Osteoblast (primary cell): ENCODE data around the gene SLAMF9. TPM values are rescaled to one million over a fixed set of nuclear protein-coding genes. Genes with fewer than 3 reads are reported as not detected.

Source experiments
- DNase-seq: peaks from one replicate; pipeline ENCODE4 v3.0.0; 2011; ENCODE audit warnings: low spot score, mixed read lengths; ENCODE audit not compliant: insufficient read length; ENCODE audit errors: missing footprints
- H2AFZ ChIP-seq: 2 replicates; pipeline ENCODE4 v1.6.0; 2011; ENCODE audit warnings: mild to moderate bottlenecking, low read length
- H3K27ac ChIP-seq: 2 replicates; pipeline ENCODE4 v1.5.1; 2011; ENCODE audit warnings: mild to moderate bottlenecking, low read depth, low read length, moderate library complexity
- H3K27me3 ChIP-seq: 2 replicates; pipeline ENCODE4 v1.6.0; 2012; ENCODE audit warnings: mild to moderate bottlenecking, control low read depth, inconsistent platforms, low read length, moderate library complexity; ENCODE audit not compliant: insufficient read depth
- H3K36me3 ChIP-seq: 2 replicates; pipeline ENCODE4 v1.5.1; 2011; ENCODE audit warnings: mild to moderate bottlenecking, low read length, control low read depth, moderate library complexity; ENCODE audit not compliant: insufficient read depth
- H3K4me1 ChIP-seq: 2 replicates; pipeline ENCODE4 v1.5.1; 2011; ENCODE audit warnings: mild to moderate bottlenecking, low read length, control low read depth, moderate library complexity; ENCODE audit not compliant: insufficient read depth
- H3K4me2 ChIP-seq: 2 replicates; pipeline ENCODE4 v1.6.0; 2011; ENCODE audit warnings: mild to moderate bottlenecking, low read length; ENCODE audit not compliant: insufficient read depth
- H3K4me3 ChIP-seq: fragments of 200-600 bp; sonication (generic); 3 replicates; pipeline ENCODE4 v1.5.1; 2012; ENCODE audit warnings: mild to moderate bottlenecking, low read length, inconsistent platforms; ENCODE audit not compliant: insufficient read depth
- H3K79me2 ChIP-seq: 2 replicates; pipeline ENCODE4 v1.6.0; 2012; ENCODE audit warnings: mild to moderate bottlenecking, low read length, control low read depth, inconsistent platforms; ENCODE audit not compliant: insufficient read depth
- H3K9me3 ChIP-seq: 2 replicates; pipeline ENCODE4 v1.5.1; 2011; ENCODE audit warnings: low read depth, low read length, control low read depth
- H4K20me1 ChIP-seq: 2 replicates; pipeline ENCODE4 v1.6.0; 2012; ENCODE audit warnings: mild to moderate bottlenecking, low read length, control low read depth; ENCODE audit not compliant: insufficient read depth
- CTCF ChIP-seq: IDR thresholded peaks from 2 replicates; pipeline ENCODE4 v1.5.1; 2011; ENCODE audit warnings: mild to moderate bottlenecking, low read depth, low read length, moderate library complexity; ENCODE audit errors: extremely low read depth
- total RNA-seq: library from RNA; depleted of rRNA; stranded (reverse); fragments of >200 nt; gene quantifications from 2 replicates; pipeline ENCODE4 v1.2.3, GENCODE V29; 2012

The SLAMF9 gene
- total RNA-seq, 1 donor: not detected

DNA sequence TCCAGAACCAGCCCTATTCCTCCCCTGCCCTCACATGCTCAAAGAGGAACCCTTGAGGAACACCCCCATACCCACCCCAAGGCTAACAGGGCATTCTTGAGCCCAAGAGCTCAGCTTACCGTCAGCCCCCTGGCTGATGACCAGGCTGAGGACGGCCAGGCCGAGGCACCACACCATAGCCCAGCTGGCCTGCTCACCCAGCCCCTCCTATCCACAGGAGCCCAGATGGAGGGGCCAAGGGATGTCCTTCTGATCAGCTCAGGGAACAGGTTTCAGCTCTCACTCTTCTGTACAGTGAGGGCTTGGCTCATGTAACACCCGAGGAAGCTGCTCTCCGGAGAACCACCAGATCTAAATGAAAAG is 10.8 kb downstream of the SLAMF9 start:
- H3K36me3 ChIP-seq: no peaks in the 10 kb centered on the region
- H3K9me3 ChIP-seq: no peaks in the 10 kb centered on the region
- DNase-seq: no peak
- no peak for TF ChIP-seq CTCF
- H2AFZ ChIP-seq: no peak overlapping the region
- H3K27me3 ChIP-seq: peaks cover 26% of the 10 kb centered on the region
- no peak overlapping the region for H3K4me2 ChIP-seq
- H3K79me2 ChIP-seq: no peaks in the 10 kb centered on the region
- H3K4me1 ChIP-seq: peaks cover 6% of the 10 kb centered on the region
- H3K27ac ChIP-seq: no peak overlapping the region
- no peak overlapping the region for H3K4me3 ChIP-seq
- no peaks in the 10 kb centered on the region for H4K20me1 ChIP-seq

DNA sequence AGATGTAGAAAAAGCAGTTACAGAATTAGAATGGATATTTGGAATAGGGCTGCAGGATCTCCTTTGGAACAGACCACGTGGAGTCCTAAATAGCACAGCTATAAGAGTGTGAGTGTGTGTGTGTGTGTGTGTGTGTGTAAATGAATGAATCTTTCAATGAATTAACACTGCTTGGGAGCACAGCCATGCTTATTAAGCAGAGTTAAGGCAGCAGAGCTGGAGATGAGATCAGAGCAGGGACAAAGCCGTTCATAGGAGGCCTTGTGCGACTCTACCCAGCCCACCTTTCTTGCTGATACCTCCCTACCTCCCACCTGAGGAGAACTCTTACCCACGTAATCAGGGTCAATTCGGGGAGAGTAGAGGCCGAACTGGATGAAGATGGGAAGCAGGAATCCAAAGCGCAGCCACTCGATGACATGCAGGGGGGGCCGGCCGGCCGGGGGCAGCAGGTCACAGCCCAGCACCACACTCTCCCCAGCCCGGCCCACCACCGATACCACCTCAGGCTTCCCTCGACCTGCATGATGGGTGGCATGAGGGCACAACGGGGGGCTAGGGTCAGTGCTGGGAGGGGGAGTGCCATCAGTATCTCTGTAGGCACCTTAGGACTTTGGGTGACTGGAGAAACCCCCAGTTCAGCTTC is 11.3 kb downstream of the SLAMF9 start:
- Histone ChIP-seq H3K9me3 (no peaks in the 10 kb centered on the region), H3K27ac (no peak overlapping the region), H3K79me2 (no peaks in the 10 kb centered on the region), H4K20me1 (no peaks in the 10 kb centered on the region), H3K27me3 (peaks cover 26% of the 10 kb centered on the region), H3K4me3 (no peak overlapping the region), H3K4me2 (no peak overlapping the region), H3K4me1 (peaks cover 6% of the 10 kb centered on the region), H2AFZ (no peak overlapping the region), H3K36me3 (no peaks in the 10 kb centered on the region)
- TF ChIP-seq CTCF: no peak
- peak; percentile 52 for DNase-seq

DNA sequence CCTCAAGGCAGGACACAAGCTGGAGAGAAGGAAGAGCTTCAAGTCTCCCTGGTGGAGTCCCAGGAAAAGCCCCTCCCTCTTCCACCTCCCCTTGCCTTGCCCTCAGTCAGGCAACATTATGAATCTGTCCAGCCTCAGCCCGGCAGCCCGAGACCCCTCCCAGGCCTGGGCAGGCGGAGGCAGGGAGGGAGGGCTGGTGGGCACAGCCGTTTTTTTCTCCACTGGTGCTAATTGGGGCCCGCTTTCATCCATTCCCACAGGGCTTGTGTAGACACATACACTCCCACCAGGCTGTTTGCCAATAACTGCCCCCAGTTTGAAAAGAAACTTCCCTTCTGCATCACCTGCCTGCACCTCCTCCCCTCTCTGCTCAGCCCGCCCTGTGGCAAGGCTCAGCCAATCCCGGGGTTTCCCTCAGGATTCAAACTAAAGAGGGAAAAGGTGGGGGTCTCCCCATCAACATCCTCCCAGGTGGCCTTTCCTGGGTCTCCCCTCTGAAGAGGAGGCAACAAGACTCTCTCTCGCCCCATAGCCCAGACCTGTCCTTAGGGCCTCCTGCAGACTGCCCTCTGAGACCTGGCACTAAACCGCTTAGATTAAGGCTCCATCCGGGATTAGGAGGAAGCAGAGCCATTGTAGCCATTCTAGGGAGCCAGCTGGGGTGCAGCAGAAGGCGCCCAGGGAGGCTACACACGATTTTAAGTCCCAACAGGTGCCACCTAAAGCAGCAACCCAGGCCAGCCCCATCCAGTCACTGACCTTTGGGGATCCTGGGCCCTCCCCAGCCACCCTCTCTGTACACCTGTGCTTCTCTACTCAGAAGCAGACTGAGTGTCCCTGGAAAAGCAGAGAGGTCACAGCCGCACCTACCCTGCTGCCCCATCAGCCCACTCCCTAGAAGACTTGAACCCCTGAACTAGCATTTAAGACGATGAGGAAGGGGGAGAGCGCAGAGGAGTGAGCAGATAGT is 12.2 kb downstream of the SLAMF9 start:
- DNase-seq: peak; percentile 51
- peaks cover 26% of the 10 kb centered on the region for H3K27me3 ChIP-seq
- no peak overlapping the region for H3K4me3 ChIP-seq
- H3K9me3 ChIP-seq: no peaks in the 10 kb centered on the region
- H2AFZ ChIP-seq: no peak overlapping the region
- H3K36me3 ChIP-seq: no peaks in the 10 kb centered on the region
- H3K27ac ChIP-seq: no peak overlapping the region
- no peaks in the 10 kb centered on the region for H3K79me2 ChIP-seq
- no peak overlapping the region for H3K4me2 ChIP-seq
- H3K4me1 ChIP-seq: peaks cover 6% of the 10 kb centered on the region
- H4K20me1 ChIP-seq: no peaks in the 10 kb centered on the region
- TF ChIP-seq CTCF: no peak

GRCh38 chr1:159941141-159941540 is 12.9 kb downstream of the SLAMF9 start:
- H4K20me1 ChIP-seq: no peaks in the 10 kb centered on the region
- H3K27ac ChIP-seq: no peak overlapping the region
- no peak overlapping the region for H3K4me3 ChIP-seq
- TF ChIP-seq CTCF: no peak
- H3K4me1 ChIP-seq: peaks cover 6% of the 10 kb centered on the region
- no peak overlapping the region for H2AFZ ChIP-seq
- no peak overlapping the region for H3K4me2 ChIP-seq
- no peaks in the 10 kb centered on the region for H3K9me3 ChIP-seq
- H3K36me3 ChIP-seq: no peaks in the 10 kb centered on the region
- H3K27me3 ChIP-seq: peaks cover 26% of the 10 kb centered on the region
- no peaks in the 10 kb centered on the region for H3K79me2 ChIP-seq
- no peak for DNase-seq
